Ovary (tissue), 9 donors: Measurements from ENCODE around the gene SUMF1. TPM values are rescaled to one million over a fixed set of nuclear protein-coding genes. Genes with fewer than 3 reads are reported as not detected.

Experiments used
- DNase-seq, 5 donors: peaks; one replicate each; pipeline ENCODE4 v3.0.0-alpha.2; 2019 to 2020
- H3K27ac ChIP-seq, 2 donors: fragments of 200-600 bp; one replicate each; pipeline versions ENCODE4 v1.5.1 to v1.8.0; 2019 to 2022
- H3K27me3 ChIP-seq: fragments of 200-600 bp; one replicate; pipeline ENCODE4 v1.8.0; 2022
- H3K36me3 ChIP-seq: fragments of 200-600 bp; sonication (generic); one replicate; pipeline ENCODE4 v1.5.1; 2019
- H3K4me1 ChIP-seq: one replicate; pipeline ENCODE4 v1.8.1; 2013; ENCODE audit warnings: mild to moderate bottlenecking, moderate library complexity; ENCODE audit not compliant: insufficient read depth
- H3K4me3 ChIP-seq: fragments of 200-600 bp; sonication (generic); one replicate; pipeline ENCODE4 v1.5.1; 2017
- H3K9me3 ChIP-seq, 2 donors: fragments of 200-600 bp in 1 of 2; sonication (generic) in 1 of 2; one replicate each; pipeline versions ENCODE4 v1.5.1 to v1.8.1; 2013 to 2019; ENCODE audit warnings: mild to moderate bottlenecking in 1 of 2, moderate library complexity in 1 of 2
- EP300 ChIP-seq: sonication (generic); formaldehyde crosslinking; IDR thresholded peaks from one replicate; pipeline ENCODE4 v1.6.1; 2017; ENCODE audit warnings: antibody characterized with exemption
- POLR2A ChIP-seq: fragments of 450-650 bp; IDR thresholded peaks from one replicate; pipeline ENCODE4 v1.6.1; 2017; ENCODE audit warnings: antibody characterized with exemption, mild to moderate bottlenecking, moderate library complexity
- WGBS, 3 donors: extraction: QIAGEN DNeasy Blood & Tissue Kit in 1 of 3; methylation state at CpG; one replicate each; pipeline versions ENCODE4 v1.1.5 to v1.1.7; 2013 to 2017; 5-methylcytosine and 5-hydroxymethylcytosine counted together
- intact Hi-C, 4 donors: fragments of 100-400 bp; cut with DNase I; formaldehyde crosslinking; loops; one replicate each; pipeline versions ENCODE4 v1.11.0 to v1.15.1; 2022 to 2023
- polyA plus RNA-seq, 2 donors: library from polyadenylated mRNA; stranded (reverse); fragments of 200-250 nt in 1 of 2; fragments of 350-450 nt in 1 of 2; fragmentation: Illumina TruSeq in 1 of 2; extraction: RNeasy Lipid Tissue Mini Kit (QIAGEN cat#74804) in 1 of 2; gene quantifications; one replicate each; pipeline ENCODE4 v1.2.3, GENCODE V29; 2013 to 2014
- total RNA-seq, 7 donors: library from RNA; depleted of rRNA in 2 of 7; stranded (reverse); fragments of >200 nt in 2 of 7; fragmentation: NEBNext Ultra II Directional in 3 of 7; extraction: Animal tissue kit (Norgen Biotek cat#: 25700) in 3 of 7; gene quantifications; one replicate each; pipeline versions ENCODE4 v1.1.0 to v1.2.4, GENCODE V29; 2016 to 2023
- TF ChIP-seq, protein P1 (sequence below), 3 donors: fragments of 450-650 bp in 2 of 3; fragments of 200-600 bp in 1 of 3; IDR thresholded peaks; one replicate each; pipeline versions ENCODE4 v1.5.1 to v1.8.0; 2016 to 2022; ENCODE audit warnings: antibody characterized with exemption in 3 of 3, mild to moderate bottlenecking in 1 of 3
- donor health status: DM: no; HTN: no; CAD: no; lungs with moderate emphysema.
- donor health status: DM: no; HTN: no; CAD: no.
- donor health status: Bipolar disorder and iron deficiency.
- donor health status: DM: yes; HTN: yes; CAD: no.
- donor health status: DM: no; HTN: no; CAD: no.
- donor health status: DM: yes; HTN: yes; CAD: no.

Gene SUMF1
- total and polyA plus RNA-seq, 9 donors = 17.6 to 57.2 (median 24.7) TPM

DNA sequence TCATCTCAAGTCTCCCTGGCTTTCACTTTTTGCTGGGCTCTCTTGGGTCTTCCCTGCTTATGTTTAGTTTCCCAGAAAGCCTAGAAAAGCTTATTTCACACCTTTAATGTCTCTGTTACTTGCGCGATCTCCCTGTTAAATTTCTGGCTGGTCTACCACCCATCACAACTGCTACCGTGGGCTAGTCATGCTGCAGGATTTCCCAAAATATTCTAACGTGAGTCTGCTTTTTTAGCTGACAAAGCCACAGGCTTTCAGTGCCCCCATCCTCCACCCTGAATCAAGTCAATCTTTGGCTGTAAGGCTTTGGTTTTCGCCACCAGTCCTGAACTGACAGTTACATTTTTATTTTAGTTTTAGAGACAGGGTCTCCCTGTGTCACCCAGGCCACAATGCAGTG, 74.1 kb downstream of the SUMF1 start:
- no peak for DNase-seq
- H3K36me3 ChIP-seq = no peaks in the 10 kb centered on the region
- no peak overlapping the region for H3K27ac ChIP-seq
- no peaks in the 10 kb centered on the region for H3K4me1 ChIP-seq
- no peak overlapping the region for H3K4me3 ChIP-seq
- no peaks in the 10 kb centered on the region for H3K27me3 ChIP-seq
- intact Hi-C loops = no loop called here
- no peaks in the 10 kb centered on the region for H3K9me3 ChIP-seq
- WGBS, 3 donors = 97 to 98% (median 97%) methylated on average over 5 of the region's 5 CpGs
- TF ChIP-seq, protein P1, sequence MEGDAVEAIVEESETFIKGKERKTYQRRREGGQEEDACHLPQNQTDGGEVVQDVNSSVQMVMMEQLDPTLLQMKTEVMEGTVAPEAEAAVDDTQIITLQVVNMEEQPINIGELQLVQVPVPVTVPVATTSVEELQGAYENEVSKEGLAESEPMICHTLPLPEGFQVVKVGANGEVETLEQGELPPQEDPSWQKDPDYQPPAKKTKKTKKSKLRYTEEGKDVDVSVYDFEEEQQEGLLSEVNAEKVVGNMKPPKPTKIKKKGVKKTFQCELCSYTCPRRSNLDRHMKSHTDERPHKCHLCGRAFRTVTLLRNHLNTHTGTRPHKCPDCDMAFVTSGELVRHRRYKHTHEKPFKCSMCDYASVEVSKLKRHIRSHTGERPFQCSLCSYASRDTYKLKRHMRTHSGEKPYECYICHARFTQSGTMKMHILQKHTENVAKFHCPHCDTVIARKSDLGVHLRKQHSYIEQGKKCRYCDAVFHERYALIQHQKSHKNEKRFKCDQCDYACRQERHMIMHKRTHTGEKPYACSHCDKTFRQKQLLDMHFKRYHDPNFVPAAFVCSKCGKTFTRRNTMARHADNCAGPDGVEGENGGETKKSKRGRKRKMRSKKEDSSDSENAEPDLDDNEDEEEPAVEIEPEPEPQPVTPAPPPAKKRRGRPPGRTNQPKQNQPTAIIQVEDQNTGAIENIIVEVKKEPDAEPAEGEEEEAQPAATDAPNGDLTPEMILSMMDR (IDR thresholded peaks at IDR 0.05) = no peak
- no peak for TF ChIP-seq POLR2A
- no peak for TF ChIP-seq EP300

DNA sequence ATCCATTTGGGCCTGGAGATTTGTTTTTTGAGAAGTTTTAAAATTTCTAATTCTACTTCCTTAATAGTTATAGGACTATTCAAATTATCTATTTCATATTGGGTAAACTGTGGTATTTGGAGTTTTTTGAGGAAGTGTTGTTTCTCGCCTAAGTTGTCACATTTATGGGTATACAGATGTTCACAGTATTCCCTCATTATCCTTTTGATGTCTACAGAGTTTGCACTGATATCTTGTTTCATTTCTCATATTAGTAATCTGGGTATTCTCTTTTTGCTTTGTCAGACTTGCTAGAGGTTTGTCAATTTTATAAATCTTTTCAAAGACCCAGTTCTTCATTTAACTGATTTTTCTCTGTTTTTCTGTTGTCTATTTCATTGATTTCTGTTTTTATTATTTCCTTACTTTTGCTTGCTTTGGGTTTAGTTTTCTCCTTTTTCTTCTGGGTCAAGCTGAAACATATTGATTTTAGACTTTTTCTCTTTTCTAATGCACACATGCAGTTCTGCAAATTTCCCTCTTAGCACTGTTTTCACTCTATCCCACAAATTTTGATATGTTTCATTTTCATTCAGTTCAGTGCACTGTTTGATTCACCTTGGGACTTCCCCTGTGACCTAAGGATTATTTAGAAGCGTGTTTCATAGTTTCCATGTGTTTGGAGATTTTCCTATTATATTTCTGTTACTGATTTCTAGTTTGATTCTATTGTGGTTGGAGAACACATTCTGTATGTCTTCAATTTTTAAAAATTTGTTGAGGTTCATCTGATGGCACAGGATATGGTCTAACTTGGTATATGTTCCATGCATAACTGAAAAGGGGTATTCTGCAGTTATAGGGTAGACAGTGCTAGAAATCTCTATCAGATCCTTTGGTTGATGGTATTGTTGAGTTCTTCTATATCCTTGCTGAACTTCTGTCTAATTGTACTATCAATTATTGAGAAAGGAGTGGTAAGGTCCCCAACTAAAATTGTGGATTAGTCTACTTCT, 79.6 kb downstream of the SUMF1 start:
- Histone ChIP-seq H3K27ac (no peak overlapping the region), H3K9me3 (no peaks in the 10 kb centered on the region), H3K4me3 (no peak overlapping the region), H3K27me3 (no peaks in the 10 kb centered on the region), H3K36me3 (no peaks in the 10 kb centered on the region), H3K4me1 (no peaks in the 10 kb centered on the region)
- intact Hi-C loops = no loop called here
- TF ChIP-seq, protein P1 (IDR thresholded peaks at IDR 0.05) = no peak
- TF ChIP-seq EP300 = no peak
- no peak for TF ChIP-seq POLR2A
- no peak for DNase-seq
- WGBS, 3 donors = 95 to 98% (median 96%) methylated on average over 2 of the region's 2 CpGs

DNA sequence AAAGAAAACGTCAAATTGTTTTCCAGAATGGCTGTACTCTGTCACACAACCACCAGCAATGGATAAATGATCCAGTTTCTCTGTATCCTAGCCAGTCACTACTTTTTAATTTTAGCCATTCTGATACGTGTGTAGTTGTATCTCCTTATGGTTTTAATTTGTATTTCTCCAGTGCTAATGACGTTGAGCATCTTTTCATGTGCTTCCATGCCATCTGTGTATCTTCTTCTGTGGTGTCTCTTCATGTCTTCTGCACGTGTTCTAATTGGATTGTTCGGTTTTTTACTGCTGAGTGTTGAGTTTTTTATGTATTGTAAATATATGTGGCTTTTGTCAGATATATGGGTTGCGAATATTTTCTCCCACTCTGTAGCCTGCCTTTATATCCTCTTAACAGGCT, 81.9 kb downstream of the SUMF1 start:
- no peaks in the 10 kb centered on the region for H3K36me3 ChIP-seq
- H3K27ac ChIP-seq = no peak overlapping the region
- no peaks in the 10 kb centered on the region for H3K27me3 ChIP-seq
- WGBS, 3 donors = 88 to 92% (median 91%) methylated on average over 6 of the region's 6 CpGs
- intact Hi-C loops = no loop called here
- H3K4me1 ChIP-seq = no peaks in the 10 kb centered on the region
- TF ChIP-seq, protein P1 (IDR thresholded peaks at IDR 0.05) = no peak
- TF ChIP-seq POLR2A = no peak
- TF ChIP-seq EP300 = no peak
- no peak for DNase-seq
- H3K4me3 ChIP-seq = no peak overlapping the region
- no peaks in the 10 kb centered on the region for H3K9me3 ChIP-seq

DNA sequence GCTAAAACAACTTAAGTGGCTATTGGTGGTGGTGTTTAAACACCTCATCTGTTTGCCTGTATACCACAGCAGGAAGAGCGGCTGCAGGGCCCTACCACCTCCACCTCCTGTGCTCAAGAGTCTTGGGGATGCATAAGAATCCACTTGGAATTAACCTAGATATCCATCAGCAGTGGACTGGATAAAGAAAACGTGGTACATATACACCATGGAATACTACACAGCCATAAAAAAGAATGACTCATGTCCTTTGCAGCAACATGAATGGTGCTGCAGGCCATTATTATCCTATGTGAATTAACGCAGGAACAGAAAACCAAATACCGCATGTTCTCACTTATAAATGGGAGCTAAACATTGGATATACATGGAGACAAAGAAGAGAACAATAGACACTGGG, 87.1 kb downstream of the SUMF1 start:
- WGBS, 3 donors = 97 to 98% (median 98%) methylated on average over 4 of the region's 4 CpGs
- Histone ChIP-seq H3K27me3 (no peaks in the 10 kb centered on the region), H3K4me1 (no peaks in the 10 kb centered on the region), H3K4me3 (no peak overlapping the region), H3K27ac (no peak overlapping the region), H3K36me3 (no peaks in the 10 kb centered on the region), H3K9me3 (no peaks in the 10 kb centered on the region)
- no peak for DNase-seq
- intact Hi-C loops = no loop called here
- TF ChIP-seq, protein P1 (IDR thresholded peaks at IDR 0.05) = no peak
- TF ChIP-seq EP300 (no peak), POLR2A (no peak)
